ENCODE measurements around the gene SOX9. TPM values are rescaled to one million over a fixed set of nuclear protein-coding genes. Genes with fewer than 3 reads are reported as not detected.

SOX9 gene
- total and polyA plus RNA-seq, 9 of the 15 experiments (the other 6 are each of a cell fraction or from before 2014, with no cell fraction given): 0.04 TPM; not detected in 8

- 0% methylated on average over 1 of the region's 1 CpG for WGBS (ENCODE audit: insufficient coverage, low coverage, missing lambda C conversion rate)
- H3K9me1 ChIP-seq (ENCODE audit: control insufficient read depth, insufficient read depth, low read length): no peaks in the 10 kb centered on the region
- no peak for TF ChIP-seq SAFB2 (IDR thresholded peaks at IDR 0.05; ENCODE audit: borderline replicate concordance, low read depth, low read length, severe bottlenecking)
- TF ChIP-seq ZNF3 (CRISPR knock-in tag; IDR thresholded peaks at IDR 0.05): no peak
- TF ChIP-seq ARID1B (IDR thresholded peaks at IDR 0.05): no peak
- no peak for TF ChIP-seq ATF6 (CRISPR knock-in tag; IDR thresholded peaks at IDR 0.05)
- TF ChIP-seq ZBTB17 (CRISPR knock-in tag; IDR thresholded peaks at IDR 0.05): no peak
- TF ChIP-seq ZNF668 (CRISPR knock-in tag; IDR thresholded peaks at IDR 0.05): no peak
- TF ChIP-seq SP1 (CRISPR knock-in tag; IDR thresholded peaks at IDR 0.05): no peak
- no peak for TF ChIP-seq PCBP1 (IDR thresholded peaks at IDR 0.05; ENCODE audit: low read depth, low read length, poor library complexity, severe bottlenecking)
- no peak for TF ChIP-seq JUND (IDR thresholded peaks at IDR 0.05; ENCODE audit: borderline replicate concordance, low read depth, low read length)
- TF ChIP-seq JUND (tag; IDR thresholded peaks at IDR 0.05; ENCODE audit: borderline replicate concordance, low read depth, low read length): no peak
- TF ChIP-seq RBM22 (IDR thresholded peaks at IDR 0.05; ENCODE audit: low read depth, low read length, poor library complexity, severe bottlenecking): no peak
- TF ChIP-seq TCF7 (IDR thresholded peaks at IDR 0.05; ENCODE audit: borderline replicate concordance): no peak
- TF ChIP-seq, protein P1, sequence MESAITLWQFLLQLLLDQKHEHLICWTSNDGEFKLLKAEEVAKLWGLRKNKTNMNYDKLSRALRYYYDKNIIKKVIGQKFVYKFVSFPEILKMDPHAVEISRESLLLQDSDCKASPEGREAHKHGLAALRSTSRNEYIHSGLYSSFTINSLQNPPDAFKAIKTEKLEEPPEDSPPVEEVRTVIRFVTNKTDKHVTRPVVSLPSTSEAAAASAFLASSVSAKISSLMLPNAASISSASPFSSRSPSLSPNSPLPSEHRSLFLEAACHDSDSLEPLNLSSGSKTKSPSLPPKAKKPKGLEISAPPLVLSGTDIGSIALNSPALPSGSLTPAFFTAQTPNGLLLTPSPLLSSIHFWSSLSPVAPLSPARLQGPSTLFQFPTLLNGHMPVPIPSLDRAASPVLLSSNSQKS (CRISPR knock-in tag; IDR thresholded peaks at IDR 0.05): no peak
- no peak for TF ChIP-seq SMAD1 (IDR thresholded peaks at IDR 0.05; ENCODE audit: low read depth, low read length, partially characterized antibody)
- no peak for TF ChIP-seq MTA1 (IDR thresholded peaks at IDR 0.05; ENCODE audit: borderline replicate concordance)
- no peak for TF ChIP-seq NFE2L1 (tag; IDR thresholded peaks at IDR 0.05; ENCODE audit: borderline replicate concordance, low read depth)
- TF ChIP-seq HMG20A (CRISPR knock-in tag; conservative IDR thresholded peaks at IDR 0.05): no peak
- DNase-seq (ENCODE audit: extremely low read depth in 1 of 4, low spot score in 3 of 4): no peak
- intact Hi-C loops (cut with micrococcal nuclease): no loop called here
- in situ Hi-C loops (cut with MboI): no loop called here
- H3K27ac ChIP-seq (ENCODE audit: extremely low read depth, low read depth, low read length): no peak overlapping the region
- no peak overlapping the region for H3K4me2 ChIP-seq (ENCODE audit: insufficient read depth, low read length)
- H3K9ac ChIP-seq (ENCODE audit: insufficient read depth in 1 of 2, low read depth in 2 of 2, low read length in 2 of 2): no peak overlapping the region
- no peaks in the 10 kb centered on the region for H3K4me1 ChIP-seq (replicated peaks in 1 of 2; ENCODE audit: control insufficient read depth in 2 of 2, insufficient read depth in 2 of 2, low read length in 2 of 2)
- no peaks in the 10 kb centered on the region for H3K27me3 ChIP-seq (ENCODE audit: control insufficient read depth in 2 of 2, insufficient read depth in 2 of 2, low read length in 2 of 2)
- ChIA-PET POLR2A (no interaction called here), CTCF (ENCODE audit: low intra/inter-chr PET ratio) (no interaction called here)
- no peaks in the 10 kb centered on the region for H3K36me3 ChIP-seq (ENCODE audit: control insufficient read depth, insufficient read depth, low read length)
- no peak for ATAC-seq
- H3K4me3 ChIP-seq: no peak overlapping the region
- no peak overlapping the region for H2AFZ ChIP-seq (ENCODE audit: low read depth, low read length)
- H3K79me2 ChIP-seq (ENCODE audit: control insufficient read depth, insufficient read depth, low read length): no peaks in the 10 kb centered on the region
- no peak for FAIRE-seq
- no peaks in the 10 kb centered on the region for H3K9me3 ChIP-seq (replicated peaks; ENCODE audit: control insufficient read depth, insufficient read depth, low read depth, low read length)
- no TSS peak for BruUV-seq (replicated peaks)
- H4K20me1 ChIP-seq (replicated peaks; ENCODE audit: control insufficient read depth, insufficient read depth, low read length): no peaks in the 10 kb centered on the region
Observed at GRCh38 chr17:72092710-72093322, 28.0 kb upstream of the SOX9 start.

Data from K562 (cell line).